ENCODE data around the gene CERKL.

Gene CERKL

GRCh38 chr2:181623159-181623558 is 33.7 kb downstream of the CERKL start:
- no peak for DNase-seq

GRCh38 chr2:181621779-181622490 is 35.0 kb downstream of the CERKL start:
- DNase-seq: no peak

GRCh38 chr2:181619516-181619915 is 37.4 kb downstream of the CERKL start:
- DNase-seq: no peak

GRCh38 chr2:181616715-181617114 is 40.2 kb downstream of the CERKL start:
- DNase-seq: no peak

GRCh38 chr2:181614874-181615638 is 41.8 kb downstream of the CERKL start:
- DNase-seq: no peak

GRCh38 chr2:181613241-181613640 is 43.7 kb downstream of the CERKL start:
- DNase-seq: no peak

GRCh38 chr2:181607629-181608590 is 49.0 kb downstream of the CERKL start:
- DNase-seq: no peak

- no peak for DNase-seq
Measured at GRCh38 chr2:181605889-181606837, 50.7 kb downstream of the CERKL start.

- DNase-seq: no peak
Measured at GRCh38 chr2:181602017-181602416, 54.9 kb downstream of the CERKL start.

GRCh38 chr2:181596556-181596955 is 60.3 kb downstream of the CERKL start:
- DNase-seq: no peak

- DNase-seq: no peak
Measured at GRCh38 chr2:181594322-181594721, 62.6 kb downstream of the CERKL start.

- DNase-seq: no peak
Measured at GRCh38 chr2:181589779-181590178, 67.1 kb downstream of the CERKL start.

GRCh38 chr2:181588546-181588945 is 68.4 kb downstream of the CERKL start:
- no peak for DNase-seq

GRCh38 chr2:181586569-181587081 is 70.3 kb downstream of the CERKL start:
- peak; percentile 84 for DNase-seq

- DNase-seq: no peak
Measured at GRCh38 chr2:181585732-181586131, 71.2 kb downstream of the CERKL start.

GRCh38 chr2:181581534-181581933 is 75.4 kb downstream of the CERKL start:
- no peak for DNase-seq

GRCh38 chr2:181578829-181579228 is 78.1 kb downstream of the CERKL start:
- no peak for DNase-seq

- DNase-seq: no peak
Measured at GRCh38 chr2:181576431-181576830, 80.5 kb downstream of the CERKL start.

GRCh38 chr2:181575650-181576025 is 81.3 kb downstream of the CERKL start:
- DNase-seq: peak; percentile 3

GRCh38 chr2:181575024-181575649 is 81.8 kb downstream of the CERKL start:
- DNase-seq: peak; percentile 29

- DNase-seq: peak; percentile 87
Measured at GRCh38 chr2:181574321-181574720, 82.6 kb downstream of the CERKL start.
